H9 (cell line): ENCODE data around the gene MYH14. TPM values are rescaled to one million over a fixed set of nuclear protein-coding genes. Genes with fewer than 3 reads are reported as not detected.

Experiments used
- DNase-seq: peaks from one replicate; pipeline ENCODE4 v3.0.0-alpha.2; 2017
- H2AFZ ChIP-seq: one replicate; pipeline ENCODE4 v1.6.1; 2013; ENCODE audit warnings: mild to moderate bottlenecking, low read length, control low read depth, moderate library complexity
- H2AK5ac ChIP-seq: 2 replicates; pipeline ENCODE4 v1.6.1; 2013; ENCODE audit warnings: low read length, control low read depth, mixed read lengths; ENCODE audit not compliant: insufficient read length
- H2BK120ac ChIP-seq: one replicate; pipeline ENCODE4 v1.6.1; 2013; ENCODE audit warnings: low read depth, mild to moderate bottlenecking, low read length, control low read depth, inconsistent platforms; ENCODE audit not compliant: poor library complexity, severe bottlenecking
- H2BK12ac ChIP-seq: 2 replicates; pipeline ENCODE4 v1.6.1; 2013; ENCODE audit warnings: low read length, control low read depth, mixed read lengths, low read depth; ENCODE audit not compliant: insufficient read length
- H2BK15ac ChIP-seq: 2 replicates; pipeline ENCODE4 v1.6.1; 2013; ENCODE audit warnings: low read depth, low read length, control low read depth
- H2BK20ac ChIP-seq: one replicate; pipeline ENCODE4 v1.6.1; 2013; ENCODE audit warnings: low read depth, mild to moderate bottlenecking, low read length, control low read depth, inconsistent platforms; ENCODE audit not compliant: poor library complexity, severe bottlenecking
- H2BK5ac ChIP-seq: 2 replicates; pipeline ENCODE4 v1.6.1; 2013; ENCODE audit warnings: low read length, control low read depth, mixed read lengths; ENCODE audit not compliant: insufficient read length
- H3K14ac ChIP-seq: 2 replicates; pipeline ENCODE4 v1.6.1; 2013; ENCODE audit warnings: low read length, control low read depth; ENCODE audit not compliant: insufficient read depth
- H3K18ac ChIP-seq: 2 replicates; pipeline ENCODE4 v1.6.1; 2013; ENCODE audit warnings: low read depth, mild to moderate bottlenecking, mixed read lengths, low read length, control low read depth; ENCODE audit not compliant: insufficient read length
- H3K23ac ChIP-seq: 2 replicates; pipeline ENCODE4 v1.6.1; 2013; ENCODE audit warnings: low read length, control low read depth, mixed read lengths, low read depth; ENCODE audit not compliant: insufficient read length
- H3K23me2 ChIP-seq: 2 replicates; pipeline ENCODE4 v1.6.1; 2013; ENCODE audit warnings: low read depth, mild to moderate bottlenecking, mixed read lengths, low read length, control low read depth; ENCODE audit not compliant: insufficient read length, poor library complexity, severe bottlenecking
- H3K27ac ChIP-seq: 2 replicates; pipeline ENCODE4 v1.5.1; 2013; ENCODE audit warnings: low read length, control low read depth, mixed read lengths, low read depth; ENCODE audit not compliant: insufficient read length
- H3K27me3 ChIP-seq: 2 replicates; pipeline ENCODE4 v1.6.1; 2013; ENCODE audit warnings: low read length, control low read depth, inconsistent platforms; ENCODE audit not compliant: insufficient read depth
- H3K4ac ChIP-seq: 2 replicates; pipeline ENCODE4 v1.6.1; 2013; ENCODE audit warnings: low read depth, mild to moderate bottlenecking, control low read depth, inconsistent platforms, low read length, moderate library complexity
- H3K4me1 ChIP-seq: 2 replicates; pipeline ENCODE4 v1.6.1; 2013; ENCODE audit warnings: low read length, control low read depth, inconsistent platforms; ENCODE audit not compliant: insufficient read depth
- H3K4me2 ChIP-seq: 2 replicates; pipeline ENCODE4 v1.6.1; 2013; ENCODE audit warnings: low read length, control low read depth, mixed read lengths; ENCODE audit not compliant: insufficient read length, insufficient read depth
- H3K56ac ChIP-seq: 2 replicates; pipeline ENCODE4 v1.6.1; 2013; ENCODE audit warnings: low read depth, mild to moderate bottlenecking, mixed read lengths, low read length, control low read depth; ENCODE audit not compliant: insufficient read length
- H3K79me1 ChIP-seq: 2 replicates; pipeline ENCODE4 v1.6.1; 2013; ENCODE audit warnings: low read depth, mild to moderate bottlenecking, moderate library complexity, low read length, control low read depth, inconsistent platforms; ENCODE audit not compliant: insufficient read depth, poor library complexity, severe bottlenecking
- H3K79me2 ChIP-seq: 2 replicates; pipeline ENCODE4 v1.6.1; 2013; ENCODE audit warnings: low read length, control low read depth, inconsistent platforms; ENCODE audit not compliant: insufficient read depth
- H3K9ac ChIP-seq: 2 replicates; pipeline ENCODE4 v1.6.1; 2013; ENCODE audit warnings: low read length, control low read depth, mixed read lengths; ENCODE audit not compliant: insufficient read length; ENCODE audit errors: extremely low read depth
- H3K9me3 ChIP-seq: one replicate; pipeline ENCODE4 v1.6.1; 2013; ENCODE audit warnings: low read depth, low read length, inconsistent platforms; ENCODE audit not compliant: control insufficient read depth
- H3T11ph ChIP-seq: one replicate; pipeline ENCODE4 v1.6.1; 2013; ENCODE audit warnings: mild to moderate bottlenecking, low read length, control low read depth, inconsistent platforms
- H4K20me1 ChIP-seq: one replicate; pipeline ENCODE4 v1.6.1; 2013; ENCODE audit not compliant: control insufficient read depth, insufficient read length, insufficient read depth
- H4K5ac ChIP-seq: 2 replicates; pipeline ENCODE4 v1.6.1; 2013; ENCODE audit warnings: low read depth, mild to moderate bottlenecking, mixed read lengths, low read length, control low read depth; ENCODE audit not compliant: insufficient read length
- H4K8ac ChIP-seq: replicated peaks from 2 replicates; pipeline ENCODE4 v1.6.1; 2013; ENCODE audit warnings: low read length, control low read depth, mixed read lengths, low read depth; ENCODE audit not compliant: insufficient read length
- H4K91ac ChIP-seq: 2 replicates; pipeline ENCODE4 v1.6.1; 2013; ENCODE audit warnings: low read depth, mild to moderate bottlenecking, moderate library complexity, mixed read lengths, low read length, control low read depth; ENCODE audit not compliant: insufficient read length
- H3K27ac Mint-ChIP-seq, 3 experiments: 2 replicates in 2 of 3; 3 replicates in 1 of 3; pipeline ENCODE4 v1.8.0; 2020 to 2021; ENCODE audit warnings: mixed read lengths in 3 of 3, mild to moderate bottlenecking in 1 of 3, moderate library complexity in 1 of 3
- H3K27me3 Mint-ChIP-seq: 2 replicates; pipeline ENCODE4 v1.8.0; 2021; ENCODE audit warnings: low read depth, mild to moderate bottlenecking, moderate library complexity, mixed read lengths
- H3K36me3 Mint-ChIP-seq, 3 experiments: 2 replicates in 2 of 3; 3 replicates in 1 of 3; pipeline ENCODE4 v1.8.0; 2020 to 2021; ENCODE audit warnings: low read depth in 3 of 3, mixed read lengths in 3 of 3; ENCODE audit not compliant: insufficient read depth in 1 of 3
- H3K4me1 Mint-ChIP-seq, 2 experiments: 2 replicates each; pipeline ENCODE4 v1.8.0; 2020; ENCODE audit warnings: mixed read lengths in 2 of 2
- H3K4me3 Mint-ChIP-seq, 2 experiments: 2 replicates in 1 of 2; 3 replicates in 1 of 2; pipeline ENCODE4 v1.8.0; 2020 to 2021; ENCODE audit warnings: mild to moderate bottlenecking in 2 of 2, mixed read lengths in 2 of 2, moderate library complexity in 1 of 2
- H3K9me3 Mint-ChIP-seq, 2 experiments: 2 replicates in 1 of 2; 3 replicates in 1 of 2; pipeline ENCODE4 v1.8.0; 2020; ENCODE audit warnings: mild to moderate bottlenecking in 2 of 2, mixed read lengths in 2 of 2, moderate library complexity in 1 of 2
- WGBS: extraction: QIAGEN DNeasy Blood & Tissue Kit; methylation state at CpG from one replicate; pipeline ENCODE4 v1.1.7; 2013; ENCODE audit warnings: missing lambda C conversion rate, low lambda C conversion rate, mixed read lengths; ENCODE audit not compliant: insufficient read length; ENCODE audit errors: extremely low coverage; 5-methylcytosine and 5-hydroxymethylcytosine counted together
- total RNA-seq: library from RNA; stranded (reverse); gene quantifications from 2 replicates; pipeline ENCODE4 v1.2.1, GENCODE V29; 2021
- TF ChIP-seq, protein P1 (sequence below): fragments of 200-600 bp; sonication (generic); conservative IDR thresholded peaks from 3 replicates; pipeline ENCODE4 v1.8.0; 2021; ENCODE audit warnings: antibody characterized with exemption, mild to moderate bottlenecking

Gene MYH14
- total RNA-seq, 1 experiment from 2014 or later, result 27.7 TPM

DNA sequence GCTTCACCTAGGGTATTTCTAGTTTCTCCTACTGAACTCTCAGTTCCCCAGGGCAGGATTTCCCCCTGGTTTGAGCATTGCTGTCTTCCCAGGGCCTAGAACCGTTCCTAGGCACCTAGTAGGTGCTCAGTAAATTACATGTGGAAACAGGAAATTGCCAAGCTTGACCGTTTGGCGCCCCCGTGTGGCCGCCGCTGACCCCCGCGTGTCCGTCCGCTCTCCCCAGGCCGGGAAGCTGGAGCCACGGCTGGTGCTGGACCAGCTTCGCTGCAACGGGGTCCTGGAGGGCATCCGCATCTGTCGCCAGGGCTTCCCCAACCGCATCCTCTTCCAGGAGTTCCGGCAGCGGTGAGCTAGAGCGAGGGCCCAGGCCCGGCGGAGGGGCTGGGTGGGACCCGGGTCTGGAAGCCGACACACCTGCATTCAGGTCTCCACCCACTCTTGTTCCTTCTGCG lies 55.5 kb downstream of the MYH14 start:
- H3K9me3 ChIP-seq, result no peaks in the 10 kb centered on the region
- no peak overlapping the region for H3K14ac ChIP-seq
- H3T11ph ChIP-seq, result no peak overlapping the region
- Mint-ChIP-seq H3K27ac (no peak overlapping the region), H3K36me3 (peaks cover 40 to 46% (median 43%) of the 10 kb centered on the region in 3 experiments), H3K4me1 (no peaks in the 10 kb centered on the region), H3K27me3 (no peaks in the 10 kb centered on the region), H3K4me3 (no peak overlapping the region), H3K9me3 (peaks cover 11 to 12% of the 10 kb centered on the region in 2 experiments)
- no peak overlapping the region for H2BK12ac ChIP-seq
- no peak overlapping the region for H2AFZ ChIP-seq
- no peak overlapping the region for H2BK120ac ChIP-seq
- H3K23me2 ChIP-seq, result no peaks in the 10 kb centered on the region
- no peaks in the 10 kb centered on the region for H3K27me3 ChIP-seq
- H3K27ac ChIP-seq, result no peak overlapping the region
- peak; percentile 80 for DNase-seq
- no peak overlapping the region for H3K23ac ChIP-seq
- no peak overlapping the region for H3K18ac ChIP-seq
- no peak overlapping the region for H2AK5ac ChIP-seq
- no CpG with 5 or more reads among the region's 25 CpGs for WGBS
- H2BK5ac ChIP-seq, result no peak overlapping the region
- H4K8ac ChIP-seq, result no peak overlapping the region
- no peak overlapping the region for H3K9ac ChIP-seq
- TF ChIP-seq, protein P1, sequence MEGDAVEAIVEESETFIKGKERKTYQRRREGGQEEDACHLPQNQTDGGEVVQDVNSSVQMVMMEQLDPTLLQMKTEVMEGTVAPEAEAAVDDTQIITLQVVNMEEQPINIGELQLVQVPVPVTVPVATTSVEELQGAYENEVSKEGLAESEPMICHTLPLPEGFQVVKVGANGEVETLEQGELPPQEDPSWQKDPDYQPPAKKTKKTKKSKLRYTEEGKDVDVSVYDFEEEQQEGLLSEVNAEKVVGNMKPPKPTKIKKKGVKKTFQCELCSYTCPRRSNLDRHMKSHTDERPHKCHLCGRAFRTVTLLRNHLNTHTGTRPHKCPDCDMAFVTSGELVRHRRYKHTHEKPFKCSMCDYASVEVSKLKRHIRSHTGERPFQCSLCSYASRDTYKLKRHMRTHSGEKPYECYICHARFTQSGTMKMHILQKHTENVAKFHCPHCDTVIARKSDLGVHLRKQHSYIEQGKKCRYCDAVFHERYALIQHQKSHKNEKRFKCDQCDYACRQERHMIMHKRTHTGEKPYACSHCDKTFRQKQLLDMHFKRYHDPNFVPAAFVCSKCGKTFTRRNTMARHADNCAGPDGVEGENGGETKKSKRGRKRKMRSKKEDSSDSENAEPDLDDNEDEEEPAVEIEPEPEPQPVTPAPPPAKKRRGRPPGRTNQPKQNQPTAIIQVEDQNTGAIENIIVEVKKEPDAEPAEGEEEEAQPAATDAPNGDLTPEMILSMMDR, result peak; percentile 93
- no peaks in the 10 kb centered on the region for H3K79me2 ChIP-seq
- H3K56ac ChIP-seq, result no peak overlapping the region
- H4K91ac ChIP-seq, result no peak overlapping the region
- H2BK15ac ChIP-seq, result no peak overlapping the region
- H4K5ac ChIP-seq, result no peak overlapping the region
- no peak overlapping the region for H3K4ac ChIP-seq
- H2BK20ac ChIP-seq, result no peak overlapping the region
- no peaks in the 10 kb centered on the region for H3K4me1 ChIP-seq
- no peaks in the 10 kb centered on the region for H3K79me1 ChIP-seq
- H4K20me1 ChIP-seq, result peaks cover 2% of the 10 kb centered on the region
- no peak overlapping the region for H3K4me2 ChIP-seq
